Measurements from ENCODE around the gene TAS2R60.

TAS2R60 gene, protein sequence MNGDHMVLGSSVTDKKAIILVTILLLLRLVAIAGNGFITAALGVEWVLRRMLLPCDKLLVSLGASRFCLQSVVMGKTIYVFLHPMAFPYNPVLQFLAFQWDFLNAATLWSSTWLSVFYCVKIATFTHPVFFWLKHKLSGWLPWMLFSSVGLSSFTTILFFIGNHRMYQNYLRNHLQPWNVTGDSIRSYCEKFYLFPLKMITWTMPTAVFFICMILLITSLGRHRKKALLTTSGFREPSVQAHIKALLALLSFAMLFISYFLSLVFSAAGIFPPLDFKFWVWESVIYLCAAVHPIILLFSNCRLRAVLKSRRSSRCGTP

DNA sequence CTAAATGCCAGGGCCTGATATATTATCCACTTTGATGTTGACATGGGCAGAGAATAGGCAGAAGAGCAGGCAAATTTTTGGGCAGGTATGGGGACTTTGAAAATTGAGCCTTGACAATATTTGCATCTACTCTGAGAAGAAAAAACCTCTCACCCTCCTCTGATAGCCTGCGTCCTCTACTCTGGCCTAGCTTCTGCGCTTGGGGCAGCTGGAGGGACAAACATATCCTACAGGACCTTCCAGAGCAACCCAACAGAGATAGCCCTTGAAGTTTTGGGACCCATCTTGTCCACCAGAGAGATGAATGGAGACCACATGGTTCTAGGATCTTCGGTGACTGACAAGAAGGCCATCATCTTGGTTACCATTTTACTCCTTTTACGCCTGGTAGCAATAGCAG lies at the start of gene TAS2R60:
TAS2R60 (plus strand) TSS at position 301 of the 400 bp plus-strand sequence; CDS start at position 301, 0 bp downstream.
- H3K27ac ChIP-seq, result no peak within 1 kb of the TSS
- no peak for DNase-seq
- H3K9me3 ChIP-seq (ENCODE audit: severe bottlenecking), result no peaks in the 10 kb centered on the region

DNA sequence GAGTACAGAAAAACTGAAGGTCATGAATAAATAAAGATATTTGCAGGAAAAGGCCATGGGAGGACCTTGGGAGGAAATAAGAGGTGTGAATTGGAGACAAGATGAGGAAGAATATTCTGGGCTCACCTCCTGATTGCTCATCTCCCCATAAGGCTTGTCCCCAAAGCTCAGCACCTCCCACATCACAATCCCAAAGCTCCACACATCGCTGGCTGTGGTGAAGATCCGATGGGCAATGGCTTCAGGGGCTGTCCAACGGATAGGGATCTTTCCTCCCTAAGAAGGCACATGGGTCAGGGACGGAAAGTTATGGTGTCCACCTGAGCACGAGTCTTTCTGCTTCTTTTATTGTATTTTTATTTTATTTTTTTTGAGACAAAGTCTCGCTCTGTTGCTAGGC lies 49.2 kb upstream of the TAS2R60 start:
- Histone ChIP-seq H3K27ac (no peak overlapping the region), H3K27me3 (ENCODE audit: insufficient read depth, low read depth, severe bottlenecking) (no peaks in the 10 kb centered on the region), H3K4me3 (ENCODE audit: low read depth, low read length) (no peak overlapping the region), H3K9me3 (ENCODE audit: severe bottlenecking) (no peaks in the 10 kb centered on the region), H3K36me3 (peaks cover 7% of the 10 kb centered on the region)
- DNase-seq, result no peak
- TF ChIP-seq, protein P1, sequence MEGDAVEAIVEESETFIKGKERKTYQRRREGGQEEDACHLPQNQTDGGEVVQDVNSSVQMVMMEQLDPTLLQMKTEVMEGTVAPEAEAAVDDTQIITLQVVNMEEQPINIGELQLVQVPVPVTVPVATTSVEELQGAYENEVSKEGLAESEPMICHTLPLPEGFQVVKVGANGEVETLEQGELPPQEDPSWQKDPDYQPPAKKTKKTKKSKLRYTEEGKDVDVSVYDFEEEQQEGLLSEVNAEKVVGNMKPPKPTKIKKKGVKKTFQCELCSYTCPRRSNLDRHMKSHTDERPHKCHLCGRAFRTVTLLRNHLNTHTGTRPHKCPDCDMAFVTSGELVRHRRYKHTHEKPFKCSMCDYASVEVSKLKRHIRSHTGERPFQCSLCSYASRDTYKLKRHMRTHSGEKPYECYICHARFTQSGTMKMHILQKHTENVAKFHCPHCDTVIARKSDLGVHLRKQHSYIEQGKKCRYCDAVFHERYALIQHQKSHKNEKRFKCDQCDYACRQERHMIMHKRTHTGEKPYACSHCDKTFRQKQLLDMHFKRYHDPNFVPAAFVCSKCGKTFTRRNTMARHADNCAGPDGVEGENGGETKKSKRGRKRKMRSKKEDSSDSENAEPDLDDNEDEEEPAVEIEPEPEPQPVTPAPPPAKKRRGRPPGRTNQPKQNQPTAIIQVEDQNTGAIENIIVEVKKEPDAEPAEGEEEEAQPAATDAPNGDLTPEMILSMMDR (IDR thresholded peaks at IDR 0.05; ENCODE audit: low read depth, low read length), result no peak

More for the DNA sequence above, at the start of gene TAS2R60:
- no peak within 1 kb of the TSS for H3K4me3 ChIP-seq (ENCODE audit: low read depth, low read length)
- H3K27me3 ChIP-seq (ENCODE audit: insufficient read depth, low read depth, severe bottlenecking), result no peaks in the 10 kb centered on the region
- TF ChIP-seq, protein P1 (IDR thresholded peaks at IDR 0.05; ENCODE audit: low read depth, low read length), result no peak
- no peaks in the 10 kb centered on the region for H3K36me3 ChIP-seq

DNA sequence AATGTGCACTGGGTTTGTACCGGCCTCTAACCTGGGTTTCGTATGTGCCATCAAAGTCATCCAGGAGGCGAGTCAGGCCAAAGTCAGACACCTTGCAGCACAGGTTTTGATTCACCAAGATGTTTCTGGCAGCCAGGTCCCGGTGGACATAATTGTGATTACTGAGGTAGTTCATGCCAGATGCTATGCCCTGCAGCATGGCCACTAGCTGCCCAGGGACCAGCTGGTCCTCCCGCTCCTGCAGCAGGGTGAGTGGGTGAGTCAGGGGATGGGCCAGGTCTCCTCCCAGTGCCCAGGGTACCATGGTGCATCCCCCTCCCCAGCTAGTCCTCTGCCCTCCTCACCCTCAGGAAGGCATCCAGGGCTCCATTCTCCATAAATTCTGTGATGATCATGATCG lies 48.5 kb upstream of the TAS2R60 start:
- H3K9me3 ChIP-seq (ENCODE audit: severe bottlenecking), result no peaks in the 10 kb centered on the region
- DNase-seq, result no peak
- H3K27ac ChIP-seq, result no peak overlapping the region
- H3K36me3 ChIP-seq, result peaks cover 5% of the 10 kb centered on the region
- H3K27me3 ChIP-seq (ENCODE audit: insufficient read depth, low read depth, severe bottlenecking), result no peaks in the 10 kb centered on the region
- TF ChIP-seq, protein P1 (IDR thresholded peaks at IDR 0.05; ENCODE audit: low read depth, low read length), result no peak
- no peak overlapping the region for H3K4me3 ChIP-seq (ENCODE audit: low read depth, low read length)

DNA sequence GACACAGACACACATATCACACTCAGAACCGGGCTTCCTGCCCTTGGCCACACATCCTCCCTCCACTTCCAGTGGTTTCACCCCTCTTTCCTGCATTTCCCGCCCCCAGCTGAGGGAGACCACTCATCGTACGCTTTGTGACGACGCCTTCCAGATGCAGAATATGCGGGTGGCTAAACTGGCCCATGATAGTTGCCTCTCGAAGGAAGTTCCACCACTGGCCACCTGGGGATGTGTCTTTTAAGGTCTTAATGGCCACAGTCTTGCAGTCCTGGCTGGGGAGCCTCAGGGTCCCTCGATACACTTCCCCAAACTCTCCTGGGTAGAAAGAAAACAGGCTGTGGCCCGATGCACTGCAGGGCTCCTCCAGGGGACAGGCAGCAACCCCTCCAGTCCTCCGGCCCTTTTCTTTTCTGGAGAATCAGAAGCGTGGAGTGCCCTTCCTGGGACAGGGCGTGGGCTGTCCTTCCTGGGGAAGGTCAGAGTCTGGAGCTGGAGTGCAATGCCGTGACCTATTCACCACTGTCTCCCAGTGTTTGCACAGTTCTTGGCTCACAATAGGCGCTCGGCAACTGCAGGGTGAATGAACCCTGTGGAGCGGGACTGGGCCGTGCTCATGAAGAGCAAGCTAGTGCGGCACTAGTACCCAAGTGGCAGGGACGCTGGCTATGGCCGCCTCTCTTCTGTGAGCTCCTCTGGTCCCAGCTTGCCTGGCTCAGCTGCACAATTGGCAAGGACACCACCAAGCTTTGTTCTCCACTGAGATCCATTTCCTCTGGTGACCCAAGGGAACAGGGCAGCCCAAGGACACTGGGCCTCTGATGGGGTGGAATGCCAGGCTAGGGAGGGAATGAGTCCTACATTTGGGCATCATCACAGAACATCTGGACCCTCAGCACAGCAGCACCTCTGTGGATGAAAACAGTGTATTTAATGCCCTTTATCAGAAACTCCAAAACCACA lies 47.8 kb upstream of the TAS2R60 start:
- no peak for DNase-seq
- TF ChIP-seq, protein P1 (IDR thresholded peaks at IDR 0.05; ENCODE audit: low read depth, low read length), result 0 out of 2 replicates have a peak, but pooled peaks have one; percentile 15
- H3K36me3 ChIP-seq, result no peaks in the 10 kb centered on the region; the same call in none of the 2 replicates

DNA sequence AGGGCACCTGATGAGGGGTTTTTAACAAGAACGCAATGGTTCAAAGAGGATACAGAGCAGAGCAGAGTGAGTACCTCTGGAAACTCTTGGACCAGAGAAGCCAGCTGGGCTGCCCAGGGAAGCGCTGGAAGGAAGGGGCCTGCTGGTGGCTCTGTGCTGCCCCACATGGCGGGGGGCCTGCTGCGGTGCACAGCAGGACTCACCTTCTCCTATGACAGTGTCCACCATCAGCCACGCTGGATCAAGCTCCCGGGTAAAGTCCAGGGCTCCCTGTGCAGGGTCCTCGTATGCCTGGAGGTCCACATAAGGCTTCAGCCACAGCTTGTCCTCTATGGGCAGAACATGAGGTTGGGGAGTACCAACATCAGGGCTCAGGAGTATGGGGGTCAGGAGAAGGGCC lies 47.1 kb upstream of the TAS2R60 start:
- TF ChIP-seq, protein P1 (IDR thresholded peaks at IDR 0.05; ENCODE audit: low read depth, low read length), result no peak
- Histone ChIP-seq H3K27me3 (ENCODE audit: insufficient read depth, low read depth, severe bottlenecking) (no peaks in the 10 kb centered on the region), H3K4me3 (ENCODE audit: low read depth, low read length) (no peak overlapping the region), H3K27ac (no peak overlapping the region), H3K9me3 (ENCODE audit: severe bottlenecking) (no peaks in the 10 kb centered on the region), H3K36me3 (no peaks in the 10 kb centered on the region)
- no peak for DNase-seq

More for the DNA sequence above, 47.8 kb upstream of the TAS2R60 start:
- no peaks in the 10 kb centered on the region for H3K9me3 ChIP-seq (ENCODE audit: severe bottlenecking)
- no peaks in the 10 kb centered on the region for H3K27me3 ChIP-seq (ENCODE audit: insufficient read depth, low read depth, severe bottlenecking)
- H3K4me3 ChIP-seq (ENCODE audit: low read depth, low read length), result no peak overlapping the region
- no peak overlapping the region for H3K27ac ChIP-seq
